Fibroblast of lung (primary cell): Measurements from ENCODE around the gene CELA3A. TPM values are rescaled to one million over a fixed set of nuclear protein-coding genes. Genes with fewer than 3 reads are reported as not detected.
"Not testable (repeated sequence)": the region's sequence is repeated elsewhere in the genome, so short reads cannot be mapped to it uniquely, and the experiment has no call there.

ENCODE experiments used
- DNase-seq, 2 donors: peaks; one replicate each; pipeline versions ENCODE4 v3.0.0 to v3.0.0-alpha.2; 2010; ENCODE audit warnings: low read depth in 2 of 2
- H2AFZ ChIP-seq: 2 replicates; pipeline ENCODE4 v1.5.1; 2012; ENCODE audit warnings: low read length, control low read depth, inconsistent platforms
- H3K27ac ChIP-seq: 2 replicates; pipeline ENCODE4 v1.5.1; 2011; ENCODE audit warnings: low read length, control low read depth; ENCODE audit not compliant: insufficient read depth
- H3K27me3 ChIP-seq: 2 replicates; pipeline ENCODE4 v1.5.1; 2011; ENCODE audit warnings: mild to moderate bottlenecking, low read length; ENCODE audit not compliant: control insufficient read depth, insufficient read depth
- H3K36me3 ChIP-seq: 2 replicates; pipeline ENCODE4 v1.5.1; 2011; ENCODE audit warnings: low read length; ENCODE audit not compliant: control insufficient read depth, insufficient read depth
- H3K4me1 ChIP-seq: 2 replicates; pipeline ENCODE4 v1.5.1; 2011; ENCODE audit warnings: low read length; ENCODE audit not compliant: control insufficient read depth, insufficient read depth; ENCODE audit errors: extremely low read depth
- H3K4me2 ChIP-seq: 2 replicates; pipeline ENCODE4 v1.5.1; 2011; ENCODE audit warnings: low read length, control low read depth; ENCODE audit not compliant: insufficient read depth; ENCODE audit errors: extremely low read depth
- H3K4me3 ChIP-seq, 4 experiments: fragments of 200-600 bp in 1 of 4; sonication (generic) in 1 of 4; replicated peaks in 1 of 4; 2 replicates each; pipeline ENCODE4 v1.5.1; 2011 to 2016; ENCODE audit warnings: low read length in 4 of 4, low read depth in 3 of 4, mild to moderate bottlenecking in 3 of 4, control low read depth in 2 of 4, inconsistent platforms in 1 of 4, mixed read lengths in 1 of 4; ENCODE audit not compliant: insufficient read depth in 1 of 4; ENCODE audit errors: control extremely low read depth in 1 of 4
- H3K79me2 ChIP-seq: 2 replicates; pipeline ENCODE4 v1.5.1; 2012; ENCODE audit warnings: mild to moderate bottlenecking, low read length, inconsistent platforms; ENCODE audit not compliant: control insufficient read depth, insufficient read depth
- H3K9ac ChIP-seq: 2 replicates; pipeline ENCODE4 v1.5.1; 2011; ENCODE audit warnings: mild to moderate bottlenecking, low read length, control low read depth; ENCODE audit not compliant: insufficient read depth
- H3K9me3 ChIP-seq: 2 replicates; pipeline ENCODE4 v1.5.1; 2012; ENCODE audit warnings: low read depth, low read length; ENCODE audit not compliant: control insufficient read depth, insufficient read depth
- H4K20me1 ChIP-seq: 2 replicates; pipeline ENCODE4 v1.5.1; 2011; ENCODE audit warnings: low read length; ENCODE audit not compliant: control insufficient read depth, insufficient read depth; ENCODE audit errors: extremely low read depth
- polyA plus RNA-seq, 2 donors: library from polyadenylated mRNA; depleted of rRNA in 1 of 2; stranded (reverse) in 1 of 2; unstranded in 1 of 2; fragments of >200 nt; gene quantifications; 2 replicates each; pipeline ENCODE4 v1.2.1, GENCODE V29; 2011 to 2012; ENCODE audit warnings: missing spikeins in 1 of 2
- total RNA-seq: library from RNA; depleted of rRNA; stranded (reverse); fragments of >200 nt; gene quantifications from 2 replicates; pipeline ENCODE4 v1.2.1, GENCODE V29; 2014

CELA3A gene
- total and polyA plus RNA-seq, 2 donors (not counting 1 experiment from before 2014, with no cell fraction given) = not detected

- H3K4me1 ChIP-seq, H2AFZ ChIP-seq, H3K9me3 ChIP-seq, H3K79me2 ChIP-seq, H3K4me2 ChIP-seq, H3K9ac ChIP-seq, H3K4me3 ChIP-seq, H4K20me1 ChIP-seq, H3K27me3 ChIP-seq, H3K36me3 ChIP-seq, H3K27ac ChIP-seq: not testable (repeated sequence)
- DNase-seq = peak in 1 of 2 donors; percentile 1
These were observed 11.6 kb upstream of the CELA3A start for GRCh38 chr1:21989672-21990393.

- H3K9ac ChIP-seq, H3K27ac ChIP-seq, H3K4me2 ChIP-seq, H3K4me3 ChIP-seq, H3K79me2 ChIP-seq, H3K9me3 ChIP-seq, H3K36me3 ChIP-seq, H4K20me1 ChIP-seq, DNase-seq, H2AFZ ChIP-seq, H3K4me1 ChIP-seq, H3K27me3 ChIP-seq: not testable (repeated sequence)
These were observed 9.3 kb upstream of the CELA3A start for GRCh38 chr1:21992186-21992585.

DNA sequence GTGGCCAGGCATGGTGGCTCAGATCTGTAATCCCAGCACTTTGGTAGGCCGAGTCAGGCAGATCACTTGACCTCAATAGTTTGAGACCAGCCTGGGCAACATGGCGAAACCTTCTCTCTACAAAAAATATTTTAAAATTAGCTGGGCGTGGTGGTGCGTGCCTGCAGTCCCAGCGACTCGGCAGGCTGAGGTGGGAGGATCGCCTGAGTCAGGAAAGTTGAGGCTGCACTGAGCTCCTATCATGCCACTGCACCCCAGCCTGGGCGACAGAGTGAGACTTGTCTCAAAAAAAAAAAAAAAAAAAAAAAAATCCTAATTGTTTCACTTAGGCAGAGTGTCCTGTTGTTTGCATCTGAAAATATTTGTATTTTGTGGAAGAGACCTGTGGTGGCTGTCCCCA, 6.7 kb upstream of the CELA3A start:
- H3K9me3 ChIP-seq, H3K27me3 ChIP-seq, H3K27ac ChIP-seq, H3K36me3 ChIP-seq, DNase-seq, H3K79me2 ChIP-seq, H3K4me3 ChIP-seq, H3K4me1 ChIP-seq, H4K20me1 ChIP-seq, H3K9ac ChIP-seq, H2AFZ ChIP-seq, H3K4me2 ChIP-seq: not testable (repeated sequence)

DNA sequence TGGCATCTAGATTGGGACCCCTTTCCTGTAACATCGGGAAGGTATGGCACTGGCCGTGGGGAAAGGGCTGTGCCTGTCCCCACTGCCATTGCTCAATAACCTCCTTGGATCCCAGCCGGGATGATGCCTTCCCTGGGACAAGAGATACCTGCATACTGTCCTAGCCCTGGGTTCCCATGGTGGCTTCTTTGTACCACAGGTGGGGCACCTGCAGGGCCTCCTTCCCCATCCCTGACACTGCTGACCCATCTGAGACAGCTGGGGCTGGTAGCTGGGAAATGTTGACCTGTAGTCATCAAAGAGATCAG, 4.8 kb upstream of the CELA3A start:
- H3K27me3 ChIP-seq, H3K9ac ChIP-seq, DNase-seq, H3K36me3 ChIP-seq, H3K9me3 ChIP-seq, H3K4me1 ChIP-seq, H2AFZ ChIP-seq, H3K4me2 ChIP-seq, H3K79me2 ChIP-seq, H3K27ac ChIP-seq, H4K20me1 ChIP-seq, H3K4me3 ChIP-seq: not testable (repeated sequence)

- not testable (repeated sequence) for H3K79me2 ChIP-seq, H3K4me3 ChIP-seq, H3K27ac ChIP-seq, H2AFZ ChIP-seq, DNase-seq, H3K4me2 ChIP-seq, H4K20me1 ChIP-seq, H3K4me1 ChIP-seq, H3K9ac ChIP-seq, H3K9me3 ChIP-seq, H3K27me3 ChIP-seq, H3K36me3 ChIP-seq
These were observed 3.4 kb upstream of the CELA3A start for GRCh38 chr1:21997891-21998623.

DNA sequence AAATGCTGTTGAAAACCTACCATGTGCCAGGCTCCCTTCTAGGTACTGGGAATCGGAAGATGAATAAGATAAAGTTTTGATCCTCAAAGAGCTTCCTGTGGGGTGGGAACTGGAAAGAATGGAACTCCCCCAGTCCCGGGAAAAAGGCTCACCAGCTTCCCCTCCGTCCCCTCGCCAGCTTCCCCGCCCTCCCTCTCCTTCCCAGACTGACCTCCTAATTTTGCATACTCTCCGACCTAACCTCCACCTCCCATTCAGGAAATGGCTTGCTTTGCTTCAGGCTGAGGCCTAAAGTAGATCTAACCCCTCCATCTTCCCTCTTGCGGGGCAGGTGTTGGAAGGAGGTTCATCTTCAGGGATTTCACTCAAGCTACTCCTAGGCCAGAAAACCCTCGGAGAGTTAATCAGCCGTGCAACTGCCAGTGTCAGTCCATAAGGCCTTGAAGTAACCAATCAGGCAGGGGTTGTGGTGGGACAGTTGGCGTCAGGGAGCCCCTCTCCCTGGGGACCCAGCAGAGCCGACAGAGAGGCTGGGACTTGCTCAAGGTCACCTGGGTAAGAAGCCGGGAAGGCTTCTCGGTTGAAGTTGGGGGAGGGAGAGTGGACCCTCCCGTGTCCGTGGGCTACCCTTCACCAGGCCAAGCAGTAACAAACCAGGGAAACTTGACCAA, 2.7 kb upstream of the CELA3A start:
- H3K27me3 ChIP-seq, DNase-seq, H3K4me1 ChIP-seq, H2AFZ ChIP-seq, H4K20me1 ChIP-seq, H3K36me3 ChIP-seq, H3K4me3 ChIP-seq, H3K9ac ChIP-seq, H3K27ac ChIP-seq, H3K79me2 ChIP-seq, H3K9me3 ChIP-seq, H3K4me2 ChIP-seq: not testable (repeated sequence)
